ENCODE results near the gene HS1BP3. TPM values are rescaled to one million over a fixed set of nuclear protein-coding genes. Genes with fewer than 3 reads are reported as not detected.

HS1BP3 gene
- total and polyA plus RNA-seq, 2 donors (not counting 3 experiments of a cell fraction or from before 2014, with no cell fraction given): 27.4 to 33.1 TPM

DNA sequence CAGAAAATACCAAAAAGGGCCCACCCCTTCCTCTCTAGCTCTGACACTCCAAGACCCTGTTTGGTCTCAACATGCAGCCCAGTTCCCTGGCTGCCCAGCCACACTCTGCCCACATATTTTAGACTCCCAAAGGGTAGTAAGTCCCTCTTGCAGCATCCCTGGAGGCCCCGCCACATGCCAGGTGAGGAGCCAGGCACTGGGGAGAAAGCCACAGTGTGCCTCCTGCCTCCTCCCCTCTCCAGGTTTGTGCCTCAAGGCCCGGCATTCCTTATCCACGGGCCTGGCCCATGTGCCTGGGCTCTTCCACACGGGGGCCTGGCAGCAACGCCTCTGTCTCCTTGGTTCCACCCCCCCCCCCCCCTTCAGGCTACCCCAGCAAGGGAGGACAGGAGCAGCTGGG lies 75.5 kb downstream of the HS1BP3 start:
- dilution Hi-C loops (cut with MboI; ENCODE audit: extremely low pct_ligation_motif_present, low sequenced_read_pairs) (no loop called here), intact Hi-C loops (cut with micrococcal nuclease) (no loop called here)
- DNase-seq (ENCODE audit: low read depth, low spot score) (no peak), FAIRE-seq (no peak)
- POLR2A ChIA-PET: interaction anchor here (0.9 to 11.7 kb wide), 4 partner anchors 12 to 126 kb away, joined by 3 to 310 read pairs (median 4); partner anchors contain the start of gene RHOB
- Histone ChIP-seq H4K20me1 (replicated peaks; ENCODE audit: control insufficient read depth, extremely low read depth, insufficient read depth, low read length) (no peaks in the 10 kb centered on the region), H3K9me1 (replicated peaks; ENCODE audit: control insufficient read depth, extremely low read depth, insufficient read depth, low read length) (no peaks in the 10 kb centered on the region), H2AFZ (ENCODE audit: low read depth, low read length) (no peak overlapping the region), H3K9ac (replicated peaks; ENCODE audit: extremely low read depth, insufficient read depth, low read length) (peak overlapping the region; percentile 95), H3K36me3 (ENCODE audit: control insufficient read depth in 2 of 2, extremely low read depth in 1 of 2, insufficient read depth in 2 of 2, low read length in 2 of 2) (no peaks in the 10 kb centered on the region), H3K9me3 (replicated peaks; ENCODE audit: control insufficient read depth, insufficient read depth, low read length) (no peaks in the 10 kb centered on the region), H3K79me2 (ENCODE audit: control insufficient read depth, insufficient read depth, low read length) (no peaks in the 10 kb centered on the region), H3K27ac (ENCODE audit: insufficient read depth, low read depth, low read length) (peak overlapping the region; percentile 100), H3K4me3 (replicated peaks in 1 of 3; ENCODE audit: insufficient read depth in 1 of 3, low read depth in 1 of 3, low read length in 3 of 3) (no peak overlapping the region), H3K4me1 (ENCODE audit: control insufficient read depth, extremely low read depth, insufficient read depth, low read length) (peaks cover 96% of the 10 kb centered on the region), H3K27me3 (ENCODE audit: control insufficient read depth in 2 of 2, insufficient read depth in 2 of 2, low read length in 2 of 2) (no peaks in the 10 kb centered on the region), H3K4me2 (ENCODE audit: insufficient read depth, low read length) (no peak overlapping the region)
- TF ChIP-seq GATA2 (IDR thresholded peaks at IDR 0.05; ENCODE audit: insufficient read depth, insufficient read length, low read depth, low read length): no peak
- peak; percentile 34 for TF ChIP-seq POLR2A (IDR thresholded peaks at IDR 0.05; ENCODE audit: low read depth, low read length)
- BruUV-seq (replicated peaks): TSS peak; percentile 0
- CTCF ChIA-PET: interaction anchor here (0.8 to 10.5 kb wide), 10 partner anchors 10 to 125 kb away, joined by 3 to 78 read pairs (median 6); no protein-coding TSS in a partner anchor

DNA sequence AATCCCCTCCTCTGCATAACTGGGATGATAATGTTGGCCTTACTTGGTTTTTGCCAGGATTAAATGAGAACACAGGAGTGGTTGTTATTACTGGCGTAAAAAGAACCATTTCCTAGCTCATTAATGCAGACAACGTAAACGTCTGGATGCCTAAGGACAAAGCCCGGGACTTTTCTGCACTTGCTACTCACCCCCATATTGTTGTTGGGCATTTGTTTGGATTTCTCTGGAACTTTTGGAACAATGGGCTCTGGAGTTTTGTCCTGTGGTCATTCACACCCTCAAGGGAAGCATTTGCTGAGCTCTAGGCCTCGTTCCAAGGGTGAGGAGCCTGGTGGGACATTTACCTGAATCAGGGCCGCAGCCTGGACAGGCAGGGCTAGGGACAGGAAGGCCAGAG lies 76.0 kb downstream of the HS1BP3 start:
- H3K9ac ChIP-seq (replicated peaks; ENCODE audit: extremely low read depth, insufficient read depth, low read length): peak overlapping the region; percentile 95
- CTCF ChIA-PET: interaction anchor here (0.8 to 10.5 kb wide), 11 partner anchors 10 to 131 kb away, joined by 3 to 78 read pairs (median 5); no protein-coding TSS in a partner anchor
- POLR2A ChIA-PET: interaction anchor here (0.9 to 11.7 kb wide), 5 partner anchors 12 to 125 kb away, joined by 3 to 310 read pairs (median 5); partner anchors contain the start of gene RHOB
- H3K9me3 ChIP-seq (replicated peaks; ENCODE audit: control insufficient read depth, insufficient read depth, low read length): no peaks in the 10 kb centered on the region
- FAIRE-seq (peak; percentile 93), DNase-seq (ENCODE audit: low read depth, low spot score) (peak; percentile 97)
- H4K20me1 ChIP-seq (replicated peaks; ENCODE audit: control insufficient read depth, extremely low read depth, insufficient read depth, low read length): no peaks in the 10 kb centered on the region
- no peaks in the 10 kb centered on the region for H3K27me3 ChIP-seq (ENCODE audit: control insufficient read depth in 2 of 2, insufficient read depth in 2 of 2, low read length in 2 of 2)
- H3K4me2 ChIP-seq (ENCODE audit: insufficient read depth, low read length): no peak overlapping the region
- no peaks in the 10 kb centered on the region for H3K79me2 ChIP-seq (ENCODE audit: control insufficient read depth, insufficient read depth, low read length)
- H3K27ac ChIP-seq (ENCODE audit: insufficient read depth, low read depth, low read length): peak overlapping the region; percentile 100
- no TSS peak for BruUV-seq (replicated peaks)
- dilution Hi-C loops (cut with MboI; ENCODE audit: extremely low pct_ligation_motif_present, low sequenced_read_pairs) (no loop called here), intact Hi-C loops (cut with micrococcal nuclease) (no loop called here)
- no peak for TF ChIP-seq MYC (IDR thresholded peaks at IDR 0.05; ENCODE audit: low read depth, low read length)
- TF ChIP-seq GATA2 (IDR thresholded peaks at IDR 0.05; ENCODE audit: insufficient read depth, insufficient read length, low read depth, low read length): no peak
- TF ChIP-seq JUN (IDR thresholded peaks at IDR 0.05; ENCODE audit: borderline replicate concordance, insufficient read depth, insufficient read length, low read depth): peak; percentile 34
- TF ChIP-seq POLR2AphosphoS5 (IDR thresholded peaks at IDR 0.05; ENCODE audit: insufficient read depth, low read depth, low read length): peak; percentile 43
- no peak for TF ChIP-seq EZH2 (IDR thresholded peaks at IDR 0.05; ENCODE audit: borderline replicate concordance, low read depth, low read length, severe bottlenecking)
- no peaks in the 10 kb centered on the region for H3K36me3 ChIP-seq (ENCODE audit: control insufficient read depth in 2 of 2, extremely low read depth in 1 of 2, insufficient read depth in 2 of 2, low read length in 2 of 2)
- H3K9me1 ChIP-seq (replicated peaks; ENCODE audit: control insufficient read depth, extremely low read depth, insufficient read depth, low read length): no peaks in the 10 kb centered on the region
- H3K4me3 ChIP-seq (replicated peaks in 1 of 3; ENCODE audit: insufficient read depth in 1 of 3, low read depth in 1 of 3, low read length in 3 of 3): no peak overlapping the region
- peaks cover 96% of the 10 kb centered on the region for H3K4me1 ChIP-seq (ENCODE audit: control insufficient read depth, extremely low read depth, insufficient read depth, low read length)
- no peak overlapping the region for H2AFZ ChIP-seq (ENCODE audit: low read depth, low read length)
